Panc1 (cell line): Measurements from ENCODE around the gene FAF1. TPM values are rescaled to one million over a fixed set of nuclear protein-coding genes. Genes with fewer than 3 reads are reported as not detected.

ENCODE experiments used
- ATAC-seq: fragments of 200-7000 bp; cut with Tn5 transposase; 2 replicates; pipeline ENCODE4 v1.9.1; 2020; ENCODE audit warnings: mild to moderate bottlenecking, moderate library complexity
- BruUV-seq: library from RNA; stranded (reverse); fragments of 400-500 nt; replicated peaks from 2 replicates; lab custom pipeline; 2021; lab: Mats Ljungman, UMichigan
- CTCF ChIA-PET: fragments of 300-600 bp; sonication (Branson Sonifier 250); formaldehyde crosslinking; loops from one replicate; lab custom pipeline; 2022; ENCODE audit warnings: antibody characterized with exemption; lab: Charles Lee
- POLR2A ChIA-PET: fragments of 300-600 bp; sonication (Branson Sonifier 250); formaldehyde crosslinking; loops from one replicate; lab custom pipeline; 2022; ENCODE audit warnings: antibody characterized with exemption; lab: Charles Lee
- DNase-seq: peaks from one replicate; pipeline ENCODE4 v3.0.0-alpha.2; 2010; ENCODE audit warnings: low read depth, low spot score
- H3K27ac ChIP-seq: 2 replicates; pipeline ENCODE4 v1.5.1; 2011; ENCODE audit warnings: mild to moderate bottlenecking, low read length, inconsistent platforms
- H3K27me3 ChIP-seq: fragments of 200-500 bp; sonication (Bioruptor generic); 2 replicates; pipeline ENCODE4 v1.6.0; 2014; ENCODE audit warnings: low read length, inconsistent platforms; ENCODE audit not compliant: control insufficient read depth, insufficient read depth
- H3K36me3 ChIP-seq: fragments of 200-500 bp; sonication (Bioruptor generic); 2 replicates; pipeline ENCODE4 v1.5.1; 2014; ENCODE audit warnings: inconsistent platforms, mild to moderate bottlenecking, low read length, moderate library complexity; ENCODE audit not compliant: control insufficient read depth, insufficient read depth
- H3K4me1 ChIP-seq: 2 replicates; pipeline ENCODE4 v1.5.1; 2011; ENCODE audit warnings: inconsistent platforms, mild to moderate bottlenecking, low read length, moderate library complexity; ENCODE audit not compliant: control insufficient read depth, insufficient read depth
- H3K4me3 ChIP-seq, 2 experiments: 2 replicates each; pipeline ENCODE4 v1.5.1; 2011 to 2012; ENCODE audit warnings: low read depth in 2 of 2, low read length in 2 of 2, mild to moderate bottlenecking in 2 of 2, inconsistent platforms in 1 of 2, moderate library complexity in 1 of 2
- H3K9me3 ChIP-seq: fragments of 200-500 bp; sonication (Bioruptor generic); 2 replicates; pipeline ENCODE4 v1.5.1; 2014; ENCODE audit warnings: low read depth, mild to moderate bottlenecking, inconsistent platforms, low read length, moderate library complexity; ENCODE audit not compliant: control insufficient read depth, insufficient read depth
- POLR2AphosphoS5 ChIP-seq: IDR thresholded peaks from 2 replicates; pipeline ENCODE4 v1.6.1; 2012; ENCODE audit warnings: mild to moderate bottlenecking, low read depth, low read length, moderate library complexity
- SIN3A ChIP-seq: IDR thresholded peaks from 2 replicates; pipeline ENCODE4 v1.6.1; 2012; ENCODE audit warnings: low read depth, mild to moderate bottlenecking, low read length, moderate library complexity, borderline replicate concordance; ENCODE audit not compliant: insufficient read depth
- TCF7L2 ChIP-seq: IDR thresholded peaks from 2 replicates; pipeline ENCODE4 v1.6.1; 2011; ENCODE audit warnings: mild to moderate bottlenecking, low read depth, low read length, inconsistent platforms
- in situ Hi-C: cut with HindIII; loops from 2 replicates; pipeline ENCODE4 v1.10.0; 2016; ENCODE audit warnings: low sequenced_read_pairs, low pct_unique_long_range_greater_than_20kb
- intact Hi-C: fragments of 100-400 bp; cut with micrococcal nuclease; formaldehyde crosslinking; loops from one replicate; pipeline ENCODE4 v1.10.0; 2022; ENCODE audit not compliant: unreplicated experiment
- total RNA-seq: library from RNA; stranded (reverse); gene quantifications from one replicate; pipeline ENCODE4 v1.2.1, GENCODE V29; 2021; ENCODE audit not compliant: unreplicated experiment
- TF ChIP-seq, protein P1 (sequence below): fragments of 450-650 bp; IDR thresholded peaks from 2 replicates; pipeline ENCODE4 v1.5.1; 2017; ENCODE audit warnings: mild to moderate bottlenecking
- TF ChIP-seq, protein P2 (sequence below), 2 experiments: IDR thresholded peaks; 2 replicates each; pipeline ENCODE4 v1.6.1; 2011 to 2012; ENCODE audit warnings: low read depth in 2 of 2, control low read depth in 1 of 2, low read length in 1 of 2, mild to moderate bottlenecking in 1 of 2, moderate library complexity in 1 of 2; ENCODE audit not compliant: insufficient read depth in 1 of 2

The FAF1 gene
- total RNA-seq, 1 experiment from 2014 or later = 101 TPM

DNA sequence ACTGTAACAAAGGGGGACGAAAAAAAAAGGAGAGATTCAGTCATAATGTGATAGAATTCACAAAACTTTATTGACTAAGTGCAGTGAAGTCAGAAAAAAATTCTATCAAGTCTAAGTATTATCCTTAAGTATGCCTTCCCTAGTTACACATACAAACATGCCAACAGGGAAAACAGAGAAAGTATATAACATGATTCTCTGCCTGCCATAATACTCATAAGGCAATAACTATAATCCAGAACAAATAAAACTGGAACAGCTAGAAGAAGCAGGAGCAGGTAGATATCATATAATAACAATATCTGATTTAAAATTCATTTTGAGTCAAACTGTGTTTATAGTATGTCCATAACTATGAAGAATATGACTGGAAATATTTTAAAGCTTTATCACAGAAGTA, 184.3 kb downstream of the FAF1 start:
- intact Hi-C loops = loop anchor here (2.0 to 10.0 kb wide), 3 partner anchors 199 to 417 kb away; partner anchors contain the start of gene CDKN2C
- ChIA-PET CTCF (no interaction called here), POLR2A (interaction anchor here (0.6 to 1.0 kb wide), 2 partner anchors 27 to 142 kb away, joined by 3 read pairs; no protein-coding TSS in a partner anchor)
- ATAC-seq (no peak), DNase-seq (no peak)
- H3K4me3 ChIP-seq = no peak overlapping the region
- no TSS peak for BruUV-seq
- no peaks in the 10 kb centered on the region for H3K36me3 ChIP-seq
- no peak overlapping the region for H3K27ac ChIP-seq
- no peaks in the 10 kb centered on the region for H3K4me1 ChIP-seq
- H3K27me3 ChIP-seq = no peaks in the 10 kb centered on the region
- TF ChIP-seq POLR2AphosphoS5 (no peak), TCF7L2 (no peak), SIN3A (no peak)
- TF ChIP-seq, protein P1, sequence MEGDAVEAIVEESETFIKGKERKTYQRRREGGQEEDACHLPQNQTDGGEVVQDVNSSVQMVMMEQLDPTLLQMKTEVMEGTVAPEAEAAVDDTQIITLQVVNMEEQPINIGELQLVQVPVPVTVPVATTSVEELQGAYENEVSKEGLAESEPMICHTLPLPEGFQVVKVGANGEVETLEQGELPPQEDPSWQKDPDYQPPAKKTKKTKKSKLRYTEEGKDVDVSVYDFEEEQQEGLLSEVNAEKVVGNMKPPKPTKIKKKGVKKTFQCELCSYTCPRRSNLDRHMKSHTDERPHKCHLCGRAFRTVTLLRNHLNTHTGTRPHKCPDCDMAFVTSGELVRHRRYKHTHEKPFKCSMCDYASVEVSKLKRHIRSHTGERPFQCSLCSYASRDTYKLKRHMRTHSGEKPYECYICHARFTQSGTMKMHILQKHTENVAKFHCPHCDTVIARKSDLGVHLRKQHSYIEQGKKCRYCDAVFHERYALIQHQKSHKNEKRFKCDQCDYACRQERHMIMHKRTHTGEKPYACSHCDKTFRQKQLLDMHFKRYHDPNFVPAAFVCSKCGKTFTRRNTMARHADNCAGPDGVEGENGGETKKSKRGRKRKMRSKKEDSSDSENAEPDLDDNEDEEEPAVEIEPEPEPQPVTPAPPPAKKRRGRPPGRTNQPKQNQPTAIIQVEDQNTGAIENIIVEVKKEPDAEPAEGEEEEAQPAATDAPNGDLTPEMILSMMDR = no peak
- TF ChIP-seq, protein P2, sequence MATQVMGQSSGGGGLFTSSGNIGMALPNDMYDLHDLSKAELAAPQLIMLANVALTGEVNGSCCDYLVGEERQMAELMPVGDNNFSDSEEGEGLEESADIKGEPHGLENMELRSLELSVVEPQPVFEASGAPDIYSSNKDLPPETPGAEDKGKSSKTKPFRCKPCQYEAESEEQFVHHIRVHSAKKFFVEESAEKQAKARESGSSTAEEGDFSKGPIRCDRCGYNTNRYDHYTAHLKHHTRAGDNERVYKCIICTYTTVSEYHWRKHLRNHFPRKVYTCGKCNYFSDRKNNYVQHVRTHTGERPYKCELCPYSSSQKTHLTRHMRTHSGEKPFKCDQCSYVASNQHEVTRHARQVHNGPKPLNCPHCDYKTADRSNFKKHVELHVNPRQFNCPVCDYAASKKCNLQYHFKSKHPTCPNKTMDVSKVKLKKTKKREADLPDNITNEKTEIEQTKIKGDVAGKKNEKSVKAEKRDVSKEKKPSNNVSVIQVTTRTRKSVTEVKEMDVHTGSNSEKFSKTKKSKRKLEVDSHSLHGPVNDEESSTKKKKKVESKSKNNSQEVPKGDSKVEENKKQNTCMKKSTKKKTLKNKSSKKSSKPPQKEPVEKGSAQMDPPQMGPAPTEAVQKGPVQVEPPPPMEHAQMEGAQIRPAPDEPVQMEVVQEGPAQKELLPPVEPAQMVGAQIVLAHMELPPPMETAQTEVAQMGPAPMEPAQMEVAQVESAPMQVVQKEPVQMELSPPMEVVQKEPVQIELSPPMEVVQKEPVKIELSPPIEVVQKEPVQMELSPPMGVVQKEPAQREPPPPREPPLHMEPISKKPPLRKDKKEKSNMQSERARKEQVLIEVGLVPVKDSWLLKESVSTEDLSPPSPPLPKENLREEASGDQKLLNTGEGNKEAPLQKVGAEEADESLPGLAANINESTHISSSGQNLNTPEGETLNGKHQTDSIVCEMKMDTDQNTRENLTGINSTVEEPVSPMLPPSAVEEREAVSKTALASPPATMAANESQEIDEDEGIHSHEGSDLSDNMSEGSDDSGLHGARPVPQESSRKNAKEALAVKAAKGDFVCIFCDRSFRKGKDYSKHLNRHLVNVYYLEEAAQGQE (IDR thresholded peaks at IDR 0.05; ENCODE audit: insufficient read depth in 1 of 2, low read depth in 2 of 2, low read length in 1 of 2) = no peak
- in situ Hi-C loops = no loop called here
- H3K9me3 ChIP-seq = no peaks in the 10 kb centered on the region

- POLR2A ChIA-PET = no interaction called here
- DNase-seq = peak; percentile 15
Observed at GRCh38 chr1:50774759-50775351, 185.2 kb downstream of the FAF1 start.

More at GRCh38 chr1:50774759-50775351, 185.2 kb downstream of the FAF1 start:
- intact Hi-C loops (loop anchor here (2.0 to 10.0 kb wide), 3 partner anchors 200 to 418 kb away; partner anchors contain the start of gene CDKN2C), in situ Hi-C loops (no loop called here)
- Histone ChIP-seq H3K27me3 (no peaks in the 10 kb centered on the region), H3K36me3 (no peaks in the 10 kb centered on the region), H3K27ac (no peak overlapping the region), H3K9me3 (no peaks in the 10 kb centered on the region), H3K4me1 (no peaks in the 10 kb centered on the region), H3K4me3 (no peak overlapping the region)
- no peak for TF ChIP-seq POLR2AphosphoS5
- TF ChIP-seq, protein P1 = peak; percentile 74; the same call in 1 of the 2 replicates
- peak; percentile 74; the same call in 1 of the 2 replicates for ATAC-seq
- CTCF ChIA-PET = interaction anchor here (0.5 to 1.2 kb wide), 4 partner anchors 64 to 336 kb away, joined by 3 to 5 read pairs (median 4); partner anchors contain the start of gene CDKN2C
- BruUV-seq = no TSS peak
